ENCODE results near the gene PDE4C. TPM values are rescaled to one million over a fixed set of nuclear protein-coding genes. Genes with fewer than 3 reads are reported as not detected.

The PDE4C gene
- total RNA-seq, 4 donors from 2014 or later, result 0.12 to 1.5 (median 0.63) TPM; not detected in 1

DNA sequence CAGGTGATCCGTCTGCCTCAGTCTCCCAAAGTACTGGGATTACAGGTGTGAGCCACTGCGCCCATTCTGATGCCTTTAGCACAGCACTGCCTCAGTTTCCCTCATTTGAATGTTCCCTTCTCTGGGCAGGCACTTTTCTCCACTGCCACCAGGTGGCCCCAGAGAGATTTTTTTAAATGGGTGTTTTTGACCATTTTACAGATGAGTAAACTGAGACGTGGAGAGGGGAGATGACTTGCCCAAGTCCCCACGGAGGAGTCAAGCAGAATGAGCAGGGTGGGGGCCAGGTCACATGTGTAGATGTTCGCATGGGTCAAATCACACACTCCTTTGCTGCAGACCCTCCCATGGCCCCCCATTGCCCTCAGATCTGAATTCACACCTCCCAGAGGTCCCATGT lies 3.2 kb upstream of the PDE4C start:
- TF ChIP-seq, protein P1, sequence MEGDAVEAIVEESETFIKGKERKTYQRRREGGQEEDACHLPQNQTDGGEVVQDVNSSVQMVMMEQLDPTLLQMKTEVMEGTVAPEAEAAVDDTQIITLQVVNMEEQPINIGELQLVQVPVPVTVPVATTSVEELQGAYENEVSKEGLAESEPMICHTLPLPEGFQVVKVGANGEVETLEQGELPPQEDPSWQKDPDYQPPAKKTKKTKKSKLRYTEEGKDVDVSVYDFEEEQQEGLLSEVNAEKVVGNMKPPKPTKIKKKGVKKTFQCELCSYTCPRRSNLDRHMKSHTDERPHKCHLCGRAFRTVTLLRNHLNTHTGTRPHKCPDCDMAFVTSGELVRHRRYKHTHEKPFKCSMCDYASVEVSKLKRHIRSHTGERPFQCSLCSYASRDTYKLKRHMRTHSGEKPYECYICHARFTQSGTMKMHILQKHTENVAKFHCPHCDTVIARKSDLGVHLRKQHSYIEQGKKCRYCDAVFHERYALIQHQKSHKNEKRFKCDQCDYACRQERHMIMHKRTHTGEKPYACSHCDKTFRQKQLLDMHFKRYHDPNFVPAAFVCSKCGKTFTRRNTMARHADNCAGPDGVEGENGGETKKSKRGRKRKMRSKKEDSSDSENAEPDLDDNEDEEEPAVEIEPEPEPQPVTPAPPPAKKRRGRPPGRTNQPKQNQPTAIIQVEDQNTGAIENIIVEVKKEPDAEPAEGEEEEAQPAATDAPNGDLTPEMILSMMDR (IDR thresholded peaks at IDR 0.05), result no peak
- DNase-seq (ENCODE audit: low spot score) (no peak), ATAC-seq (ENCODE audit: low FRiP score) (no peak)

DNA sequence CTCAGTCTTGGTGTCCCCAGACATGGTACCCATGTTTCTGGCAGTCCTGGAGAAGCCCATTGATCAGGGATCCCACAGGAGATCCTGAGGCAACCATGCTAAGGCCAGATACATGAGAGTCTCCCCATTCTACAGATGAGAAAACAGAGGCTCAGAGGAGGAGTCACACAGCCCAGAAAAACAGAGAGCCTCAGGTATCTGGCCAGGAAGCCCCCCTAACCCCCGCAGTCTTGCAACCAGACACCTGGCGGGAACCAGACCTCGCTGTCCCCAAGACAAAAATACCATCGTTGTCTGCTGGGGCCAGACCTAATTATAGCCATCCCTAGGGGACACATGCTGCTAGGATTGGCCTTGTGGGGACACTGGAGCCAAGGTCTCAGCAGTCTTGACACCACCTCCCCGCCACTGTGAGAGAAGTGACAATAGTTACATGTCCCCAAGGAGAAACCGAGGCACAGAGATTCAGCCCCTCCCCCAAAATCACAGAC lies 1.6 kb upstream of the PDE4C start:
- TF ChIP-seq, protein P1 (IDR thresholded peaks at IDR 0.05), result no peak
- DNase-seq (ENCODE audit: low spot score) (no peak), ATAC-seq (ENCODE audit: low FRiP score) (no peak)

DNA sequence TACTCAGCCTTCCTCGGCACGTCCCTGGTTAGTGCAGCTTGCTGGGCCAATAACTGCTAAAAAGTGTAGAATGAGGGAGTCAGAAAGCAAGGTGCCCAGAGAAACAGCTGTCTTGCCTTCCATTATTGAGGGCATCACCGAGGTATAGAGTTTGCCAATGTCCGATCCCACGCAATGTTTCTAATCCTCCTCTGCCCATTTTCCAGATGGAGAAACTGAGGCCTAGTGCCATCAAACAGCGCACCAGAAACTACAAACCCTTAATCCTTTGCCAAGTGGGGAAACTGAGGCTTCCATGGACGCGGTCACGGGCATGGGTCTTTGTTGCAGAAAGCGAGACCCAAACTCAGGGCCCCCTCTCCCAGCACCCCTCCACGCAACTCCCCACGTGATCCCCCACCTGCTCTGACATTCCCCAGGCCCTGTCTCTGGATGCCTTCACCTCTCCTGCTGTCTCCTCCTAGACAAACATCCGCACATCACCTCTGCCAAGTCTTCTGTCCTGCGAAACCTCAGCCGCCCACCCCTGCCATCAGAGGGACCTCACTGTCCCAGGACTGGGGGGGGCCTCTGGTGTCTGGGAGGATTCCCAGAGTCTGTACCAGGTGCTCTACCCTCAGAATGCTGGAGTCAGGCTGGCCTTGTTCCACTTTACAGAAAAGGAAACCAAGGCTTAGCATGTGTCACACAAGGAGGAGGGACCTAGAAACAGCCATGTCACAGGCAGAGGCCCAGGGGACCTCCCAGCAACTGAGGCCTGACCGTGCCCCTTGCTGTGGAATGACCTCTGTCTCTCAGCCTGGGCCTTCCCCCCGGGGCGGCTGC lies 930 bp upstream of the PDE4C start:
- DNase-seq (ENCODE audit: low spot score) (no peak), ATAC-seq (ENCODE audit: low FRiP score) (no peak)
- TF ChIP-seq, protein P1 (IDR thresholded peaks at IDR 0.05), result no peak

DNA sequence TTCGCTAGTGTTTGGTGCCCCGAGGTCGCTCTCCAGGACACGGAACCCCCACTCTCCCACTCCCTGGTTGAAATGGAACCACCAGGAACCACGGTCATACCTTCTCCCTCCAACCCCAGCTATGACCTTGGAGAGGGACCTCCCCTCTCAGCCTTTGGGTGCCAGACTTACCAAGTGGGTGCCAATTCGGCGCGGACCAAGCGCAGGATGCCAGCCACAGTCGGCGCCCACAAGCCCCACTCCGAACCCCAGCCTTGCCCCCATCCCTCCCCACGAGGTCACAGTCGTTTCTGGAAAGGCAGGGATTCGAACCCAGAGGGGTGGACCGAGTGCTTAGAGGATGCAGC lies 910 bp downstream of the PDE4C start:
- DNase-seq (ENCODE audit: low spot score), result no peak
- no peak for ATAC-seq (ENCODE audit: low FRiP score)
- TF ChIP-seq, protein P1 (IDR thresholded peaks at IDR 0.05), result no peak

DNA sequence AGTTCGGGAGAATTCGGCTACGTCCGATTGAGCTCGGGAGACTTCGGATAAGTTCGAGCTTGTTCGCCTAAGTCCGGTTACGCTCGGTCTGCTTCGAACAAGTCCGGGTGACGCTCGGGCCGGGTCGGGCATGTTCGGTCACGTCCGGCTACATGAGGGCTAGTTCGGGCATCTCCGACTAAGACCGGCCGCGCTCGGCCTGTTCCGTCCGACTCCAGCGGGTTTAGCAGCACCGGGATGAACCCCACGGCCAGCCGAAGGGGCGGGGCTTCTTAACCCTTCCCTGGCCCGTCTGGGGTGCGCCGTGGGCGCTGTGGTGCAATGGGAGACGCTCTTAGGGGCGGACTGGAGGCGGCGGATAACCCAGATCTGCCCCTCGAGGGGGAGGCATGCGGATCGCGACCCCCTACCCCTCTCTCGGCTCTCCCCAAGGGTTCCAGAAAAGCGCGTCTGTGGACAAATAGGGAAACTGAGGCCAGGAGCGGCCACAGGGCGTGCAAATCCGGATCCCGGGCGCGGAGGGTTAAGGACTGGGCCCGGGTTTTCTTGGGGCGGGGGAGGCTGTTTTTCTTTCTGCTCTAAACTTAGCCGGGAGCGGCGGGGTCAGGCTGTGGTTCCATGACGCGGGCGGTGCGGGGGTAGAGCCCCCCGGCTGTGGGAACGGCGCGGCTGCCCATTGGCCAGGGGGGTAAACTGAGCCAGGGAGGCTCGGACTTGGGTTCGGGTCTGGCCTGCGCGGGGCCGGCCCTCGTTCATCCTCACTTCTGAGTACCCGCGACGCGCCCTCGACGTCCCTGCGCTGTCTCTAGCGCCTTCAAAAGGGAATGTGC lies 1.5 kb downstream of the PDE4C start:
- DNase-seq (ENCODE audit: low spot score) (peak; percentile 94), ATAC-seq (ENCODE audit: low FRiP score) (peak; percentile 99)
- TF ChIP-seq, protein P1 (IDR thresholded peaks at IDR 0.05), result no peak

DNA sequence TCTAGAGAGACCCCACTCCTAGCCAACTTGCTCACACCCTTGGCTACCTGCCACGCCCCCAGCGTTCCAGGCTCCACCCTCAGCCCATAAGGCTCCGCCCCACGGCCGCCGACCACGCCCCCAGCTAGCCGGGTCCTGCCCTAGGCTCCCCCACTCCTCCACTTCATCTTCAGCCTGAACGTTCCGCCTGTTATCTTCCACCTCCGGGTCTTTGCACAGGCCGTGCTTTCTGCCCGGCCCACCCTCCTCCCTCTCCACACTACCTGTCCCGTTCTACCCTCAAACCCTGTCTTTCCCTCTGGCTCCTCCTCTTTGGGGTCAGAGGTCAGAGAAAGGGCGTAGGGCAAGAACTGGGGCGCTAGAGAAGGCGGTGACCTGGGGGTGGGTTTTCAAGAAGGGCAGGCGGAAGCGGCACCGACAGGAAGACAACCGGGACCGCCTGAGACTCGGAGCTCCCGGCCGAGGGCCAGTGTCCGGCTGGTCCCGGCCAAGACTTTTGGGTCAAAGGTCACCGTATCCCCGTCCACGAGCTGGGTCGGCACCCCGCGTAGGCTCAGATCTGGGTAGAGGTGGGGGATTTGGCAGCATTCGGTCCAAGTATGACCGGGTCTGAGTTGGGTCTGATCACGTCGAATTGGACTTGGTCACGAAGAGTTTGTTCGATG lies 2.2 kb downstream of the PDE4C start:
- TF ChIP-seq, protein P1 (IDR thresholded peaks at IDR 0.05), result no peak
- peak; percentile 4 for ATAC-seq (ENCODE audit: low FRiP score)
- no peak for DNase-seq (ENCODE audit: low spot score)

Measured in omental fat pad (tissue), 4 donors.